ENCODE results near the gene KCNK4. TPM values are rescaled to one million over a fixed set of nuclear protein-coding genes. Genes with fewer than 3 reads are reported as not detected.

KCNK4 gene
- total RNA-seq, 1 experiment from 2014 or later: 1.1 TPM

GRCh38 chr11:64295760-64296159, 4.7 kb downstream of the KCNK4 start:
- Histone ChIP-seq H3K4me3 (ENCODE audit: low read depth in 2 of 2, low read length in 2 of 2) (no peak overlapping the region), H3K9me3 (ENCODE audit: control insufficient read depth, insufficient read depth, low read depth, low read length) (no peaks in the 10 kb centered on the region), H3K4me1 (ENCODE audit: control insufficient read depth, insufficient read depth, low read length) (peaks cover 8% of the 10 kb centered on the region), H3K27me3 (ENCODE audit: control insufficient read depth, insufficient read depth, low read length) (no peaks in the 10 kb centered on the region; the same call in none of the 2 replicates), H3K36me3 (ENCODE audit: control insufficient read depth, insufficient read depth, low read length) (no peaks in the 10 kb centered on the region), H3K27ac (ENCODE audit: low read length) (no peak overlapping the region)
- ChIA-PET POLR2A (interaction anchor here (0.6 kb wide), 1 partner anchor 1563 kb away, joined by 26 read pairs; no protein-coding TSS in a partner anchor), CTCF (interaction anchor here (0.6 kb wide), 1 partner anchor 71 kb away, joined by 6 read pairs; no protein-coding TSS in a partner anchor)
- intact Hi-C loops (cut with micrococcal nuclease; ENCODE audit: unreplicated experiment): no loop called here
- TF ChIP-seq POLR2AphosphoS5 (IDR thresholded peaks at IDR 0.05; ENCODE audit: low read depth, low read length) (no peak), REST (IDR thresholded peaks at IDR 0.05; ENCODE audit: insufficient read depth in 1 of 2, low read depth in 2 of 2, low read length in 1 of 2) (no peak), TCF7L2 (IDR thresholded peaks at IDR 0.05; ENCODE audit: low read depth, low read length) (no peak), CTCF (IDR thresholded peaks at IDR 0.05) (no peak), SIN3A (IDR thresholded peaks at IDR 0.05; ENCODE audit: borderline replicate concordance, insufficient read depth, low read depth, low read length) (no peak)
- in situ Hi-C loops (cut with HindIII; ENCODE audit: low pct_unique_long_range_greater_than_20kb, low sequenced_read_pairs): no loop called here
- no peak for DNase-seq (ENCODE audit: low read depth, low spot score)
- no TSS peak for BruUV-seq (replicated peaks)
- no peak for ATAC-seq

GRCh38 chr11:64296236-64296635, 5.1 kb downstream of the KCNK4 start:
- Histone ChIP-seq H3K27ac (ENCODE audit: low read length) (no peak overlapping the region), H3K4me3 (ENCODE audit: low read depth in 2 of 2, low read length in 2 of 2) (no peak overlapping the region), H3K36me3 (ENCODE audit: control insufficient read depth, insufficient read depth, low read length) (no peaks in the 10 kb centered on the region), H3K4me1 (ENCODE audit: control insufficient read depth, insufficient read depth, low read length) (peaks cover 6% of the 10 kb centered on the region), H3K9me3 (ENCODE audit: control insufficient read depth, insufficient read depth, low read depth, low read length) (no peaks in the 10 kb centered on the region), H3K27me3 (ENCODE audit: control insufficient read depth, insufficient read depth, low read length) (no peaks in the 10 kb centered on the region; the same call in none of the 2 replicates)
- in situ Hi-C loops (cut with HindIII; ENCODE audit: low pct_unique_long_range_greater_than_20kb, low sequenced_read_pairs) (no loop called here), intact Hi-C loops (cut with micrococcal nuclease; ENCODE audit: unreplicated experiment) (no loop called here)
- ATAC-seq: no peak
- BruUV-seq (replicated peaks): no TSS peak
- ChIA-PET CTCF (no interaction called here), POLR2A (no interaction called here)
- DNase-seq (ENCODE audit: low read depth, low spot score): no peak
- TF ChIP-seq CTCF (IDR thresholded peaks at IDR 0.05) (no peak), REST (IDR thresholded peaks at IDR 0.05; ENCODE audit: insufficient read depth in 1 of 2, low read depth in 2 of 2, low read length in 1 of 2) (no peak), TCF7L2 (IDR thresholded peaks at IDR 0.05; ENCODE audit: low read depth, low read length) (no peak), POLR2AphosphoS5 (IDR thresholded peaks at IDR 0.05; ENCODE audit: low read depth, low read length) (no peak), SIN3A (IDR thresholded peaks at IDR 0.05; ENCODE audit: borderline replicate concordance, insufficient read depth, low read depth, low read length) (no peak)
